HepG2 (cell line): ENCODE results near the gene CBLC.

Experiments
- ATF3 ChIP-seq: sonication (generic); formaldehyde crosslinking; IDR thresholded peaks from 2 replicates; pipeline ENCODE4 v1.4.0; 2020; ENCODE audit warnings: missing genetic modification reagents
- JUND ChIP-seq: sonication (generic); formaldehyde crosslinking; IDR thresholded peaks from 2 replicates; pipeline ENCODE4 v1.8.0; 2022; ENCODE audit warnings: mild to moderate bottlenecking, missing genetic modification reagents
- NFYB ChIP-seq: sonication (generic); formaldehyde crosslinking; IDR thresholded peaks from 2 replicates; pipeline ENCODE4 v1.4.0; 2020; ENCODE audit warnings: missing genetic modification reagents
- REXO4 ChIP-seq: sonication (generic); formaldehyde crosslinking; IDR thresholded peaks from 2 replicates; pipeline ENCODE4 v1.8.0; 2022; ENCODE audit warnings: missing genetic modification reagents, mild to moderate bottlenecking, borderline replicate concordance
- ZSCAN21 ChIP-seq: sonication (generic); formaldehyde crosslinking; IDR thresholded peaks from 2 replicates; pipeline ENCODE4 v1.8.0; 2022; ENCODE audit warnings: mild to moderate bottlenecking, missing genetic modification reagents, moderate library complexity, borderline replicate concordance
- TF ChIP-seq, protein P1 (sequence below): sonication (generic); formaldehyde crosslinking; IDR thresholded peaks from 2 replicates; pipeline ENCODE4 v1.5.0; 2020; ENCODE audit warnings: mild to moderate bottlenecking, missing genetic modification reagents, moderate library complexity
- TF ChIP-seq, protein P2 (sequence below): IDR thresholded peaks from 2 replicates; pipeline ENCODE4 v1.6.1; 2012; ENCODE audit warnings: low read length, improper control_type of control experiment
- TF ChIP-seq, protein P3 (sequence below): sonication (generic); formaldehyde crosslinking; IDR thresholded peaks from 2 replicates; pipeline ENCODE4 v1.8.1; 2023; ENCODE audit warnings: mild to moderate bottlenecking, missing genetic modification reagents, borderline replicate concordance

DNA sequence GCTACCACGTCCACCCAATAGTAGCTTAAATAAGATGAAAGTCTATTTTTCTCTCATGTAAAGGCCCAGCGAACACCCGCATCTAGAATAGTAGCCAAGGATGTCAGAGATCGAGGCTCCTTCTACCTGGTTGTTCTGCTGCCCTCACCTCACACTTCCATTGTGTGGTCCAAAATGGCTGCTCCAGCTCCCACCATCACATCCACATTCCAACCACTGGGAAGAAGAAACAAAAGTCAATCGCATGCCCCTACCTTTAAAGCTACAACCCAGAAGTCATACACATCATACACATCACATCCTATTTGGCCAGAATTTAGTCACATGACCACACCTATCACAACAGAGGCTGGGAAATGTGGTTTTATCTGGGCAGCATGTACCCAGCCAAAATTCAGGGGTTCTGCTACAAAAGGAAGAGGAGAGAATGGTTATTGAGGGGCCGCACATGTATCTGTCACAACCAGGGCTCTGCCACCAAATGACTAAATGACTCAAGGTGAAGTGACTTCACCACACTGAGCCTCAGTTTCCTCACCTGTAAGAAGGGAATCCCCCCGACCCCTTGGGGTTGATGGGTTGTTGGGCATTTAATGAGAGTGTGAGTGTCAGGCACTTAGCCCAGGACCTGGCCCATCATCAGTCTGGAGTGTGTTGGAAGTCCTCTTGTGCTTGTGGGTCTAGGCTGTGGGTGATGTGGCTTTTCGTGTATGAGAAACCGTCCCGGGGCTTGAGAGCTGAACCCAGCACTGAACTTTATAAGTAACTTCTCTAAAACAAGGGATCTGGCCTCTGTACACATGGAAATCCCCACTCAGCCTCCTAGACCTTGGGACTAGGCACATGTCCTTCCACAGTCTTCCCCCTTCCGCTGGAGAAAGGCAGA lies 10.2 kb upstream of the CBLC start:
- TF ChIP-seq, protein P1, sequence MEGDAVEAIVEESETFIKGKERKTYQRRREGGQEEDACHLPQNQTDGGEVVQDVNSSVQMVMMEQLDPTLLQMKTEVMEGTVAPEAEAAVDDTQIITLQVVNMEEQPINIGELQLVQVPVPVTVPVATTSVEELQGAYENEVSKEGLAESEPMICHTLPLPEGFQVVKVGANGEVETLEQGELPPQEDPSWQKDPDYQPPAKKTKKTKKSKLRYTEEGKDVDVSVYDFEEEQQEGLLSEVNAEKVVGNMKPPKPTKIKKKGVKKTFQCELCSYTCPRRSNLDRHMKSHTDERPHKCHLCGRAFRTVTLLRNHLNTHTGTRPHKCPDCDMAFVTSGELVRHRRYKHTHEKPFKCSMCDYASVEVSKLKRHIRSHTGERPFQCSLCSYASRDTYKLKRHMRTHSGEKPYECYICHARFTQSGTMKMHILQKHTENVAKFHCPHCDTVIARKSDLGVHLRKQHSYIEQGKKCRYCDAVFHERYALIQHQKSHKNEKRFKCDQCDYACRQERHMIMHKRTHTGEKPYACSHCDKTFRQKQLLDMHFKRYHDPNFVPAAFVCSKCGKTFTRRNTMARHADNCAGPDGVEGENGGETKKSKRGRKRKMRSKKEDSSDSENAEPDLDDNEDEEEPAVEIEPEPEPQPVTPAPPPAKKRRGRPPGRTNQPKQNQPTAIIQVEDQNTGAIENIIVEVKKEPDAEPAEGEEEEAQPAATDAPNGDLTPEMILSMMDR (CRISPR knock-in tag) = no peak
- TF ChIP-seq NFYB (CRISPR knock-in tag) = no peak
- TF ChIP-seq, protein P2, sequence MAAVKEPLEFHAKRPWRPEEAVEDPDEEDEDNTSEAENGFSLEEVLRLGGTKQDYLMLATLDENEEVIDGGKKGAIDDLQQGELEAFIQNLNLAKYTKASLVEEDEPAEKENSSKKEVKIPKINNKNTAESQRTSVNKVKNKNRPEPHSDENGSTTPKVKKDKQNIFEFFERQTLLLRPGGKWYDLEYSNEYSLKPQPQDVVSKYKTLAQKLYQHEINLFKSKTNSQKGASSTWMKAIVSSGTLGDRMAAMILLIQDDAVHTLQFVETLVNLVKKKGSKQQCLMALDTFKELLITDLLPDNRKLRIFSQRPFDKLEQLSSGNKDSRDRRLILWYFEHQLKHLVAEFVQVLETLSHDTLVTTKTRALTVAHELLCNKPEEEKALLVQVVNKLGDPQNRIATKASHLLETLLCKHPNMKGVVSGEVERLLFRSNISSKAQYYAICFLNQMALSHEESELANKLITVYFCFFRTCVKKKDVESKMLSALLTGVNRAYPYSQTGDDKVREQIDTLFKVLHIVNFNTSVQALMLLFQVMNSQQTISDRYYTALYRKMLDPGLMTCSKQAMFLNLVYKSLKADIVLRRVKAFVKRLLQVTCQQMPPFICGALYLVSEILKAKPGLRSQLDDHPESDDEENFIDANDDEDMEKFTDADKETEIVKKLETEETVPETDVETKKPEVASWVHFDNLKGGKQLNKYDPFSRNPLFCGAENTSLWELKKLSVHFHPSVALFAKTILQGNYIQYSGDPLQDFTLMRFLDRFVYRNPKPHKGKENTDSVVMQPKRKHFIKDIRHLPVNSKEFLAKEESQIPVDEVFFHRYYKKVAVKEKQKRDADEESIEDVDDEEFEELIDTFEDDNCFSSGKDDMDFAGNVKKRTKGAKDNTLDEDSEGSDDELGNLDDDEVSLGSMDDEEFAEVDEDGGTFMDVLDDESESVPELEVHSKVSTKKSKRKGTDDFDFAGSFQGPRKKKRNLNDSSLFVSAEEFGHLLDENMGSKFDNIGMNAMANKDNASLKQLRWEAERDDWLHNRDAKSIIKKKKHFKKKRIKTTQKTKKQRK = no peak
- TF ChIP-seq ZSCAN21 (CRISPR knock-in tag) = no peak
- TF ChIP-seq REXO4 (CRISPR knock-in tag) = no peak
- no peak for TF ChIP-seq JUND (CRISPR knock-in tag)
- TF ChIP-seq, protein P3, sequence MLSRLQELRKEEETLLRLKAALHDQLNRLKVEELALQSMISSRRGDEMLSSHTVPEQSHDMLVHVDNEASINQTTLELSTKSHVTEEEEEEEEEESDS (CRISPR knock-in tag) = no peak
- TF ChIP-seq ATF3 (CRISPR knock-in tag) = no peak
